Stimulated activated CD8-positive, alpha-beta memory T cell treated with anti-CD3 and anti-CD28 coated beads, Interleukin-7, amount 100 ng/mL, for 1 hour (primary cell): ENCODE results near the gene NELL1.

Source experiments
- DNase-seq, 2 donors: peaks; one replicate each; pipeline ENCODE4 v3.0.0-alpha.2; 2020; ENCODE audit warnings: low read depth in 2 of 2

The NELL1 gene

DNA sequence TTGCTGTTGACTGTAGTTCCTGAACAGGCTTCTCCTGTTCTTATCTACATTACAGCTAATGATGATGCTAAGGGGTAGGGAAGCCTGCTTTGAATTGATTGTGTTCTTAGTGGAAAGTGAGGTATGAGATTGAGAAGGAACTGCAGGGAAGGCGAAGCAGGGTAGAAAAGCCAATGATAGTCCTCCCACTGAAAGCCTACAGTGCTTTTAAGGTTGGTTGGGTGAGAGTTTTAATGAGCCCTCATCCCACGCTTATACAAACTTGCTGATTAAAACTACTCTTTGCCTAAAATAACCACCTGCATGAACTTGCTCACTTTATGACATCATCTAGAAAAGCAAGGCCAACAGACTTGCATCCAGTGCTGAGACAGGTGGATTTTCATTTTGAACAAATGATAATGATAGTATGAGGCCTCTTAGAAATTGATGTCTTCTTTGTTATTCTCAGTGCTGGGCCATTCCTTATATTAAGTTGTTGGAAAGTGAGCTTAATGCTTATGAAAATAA is 891.1 kb downstream of the NELL1 start:
- DNase-seq = no peak

DNA sequence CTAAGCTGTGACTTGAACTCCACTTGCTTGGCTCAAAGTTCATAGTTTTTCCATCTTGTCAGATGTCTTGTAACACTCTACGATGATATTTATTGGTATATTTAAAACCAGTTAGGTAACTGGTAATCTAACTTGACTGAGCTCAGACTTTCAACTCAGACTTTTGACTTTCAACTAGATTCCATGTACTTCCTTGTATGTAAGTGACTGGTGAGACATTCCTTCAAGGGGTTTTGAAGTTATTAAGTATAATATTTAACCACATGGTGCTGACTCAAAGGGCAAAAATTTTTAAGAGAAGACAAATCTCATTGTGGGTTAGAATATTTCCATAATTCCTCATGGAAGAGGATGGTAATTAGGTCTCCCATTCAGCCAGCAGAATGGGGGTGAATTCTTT is 892.2 kb downstream of the NELL1 start:
- DNase-seq = no peak

DNA sequence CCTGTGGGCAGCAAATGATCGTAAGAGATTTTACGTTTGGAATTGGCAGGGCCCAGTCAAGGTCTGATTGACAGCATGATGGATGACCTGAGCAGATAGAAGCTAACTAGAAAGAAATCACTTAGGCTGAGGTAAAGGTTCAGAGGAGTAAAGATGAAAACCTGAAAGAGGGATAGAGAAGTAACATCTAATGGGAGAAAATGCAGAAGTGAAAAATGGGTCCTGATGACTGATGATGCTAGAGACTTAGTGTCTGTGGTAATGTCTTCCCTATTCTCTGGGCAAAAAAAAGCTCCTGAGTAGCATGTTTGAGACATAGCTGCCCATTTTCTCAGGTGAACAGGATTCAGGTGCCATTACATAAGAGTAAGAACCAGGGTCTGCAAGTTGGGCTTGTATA is 894.7 kb downstream of the NELL1 start:
- DNase-seq = no peak

DNA sequence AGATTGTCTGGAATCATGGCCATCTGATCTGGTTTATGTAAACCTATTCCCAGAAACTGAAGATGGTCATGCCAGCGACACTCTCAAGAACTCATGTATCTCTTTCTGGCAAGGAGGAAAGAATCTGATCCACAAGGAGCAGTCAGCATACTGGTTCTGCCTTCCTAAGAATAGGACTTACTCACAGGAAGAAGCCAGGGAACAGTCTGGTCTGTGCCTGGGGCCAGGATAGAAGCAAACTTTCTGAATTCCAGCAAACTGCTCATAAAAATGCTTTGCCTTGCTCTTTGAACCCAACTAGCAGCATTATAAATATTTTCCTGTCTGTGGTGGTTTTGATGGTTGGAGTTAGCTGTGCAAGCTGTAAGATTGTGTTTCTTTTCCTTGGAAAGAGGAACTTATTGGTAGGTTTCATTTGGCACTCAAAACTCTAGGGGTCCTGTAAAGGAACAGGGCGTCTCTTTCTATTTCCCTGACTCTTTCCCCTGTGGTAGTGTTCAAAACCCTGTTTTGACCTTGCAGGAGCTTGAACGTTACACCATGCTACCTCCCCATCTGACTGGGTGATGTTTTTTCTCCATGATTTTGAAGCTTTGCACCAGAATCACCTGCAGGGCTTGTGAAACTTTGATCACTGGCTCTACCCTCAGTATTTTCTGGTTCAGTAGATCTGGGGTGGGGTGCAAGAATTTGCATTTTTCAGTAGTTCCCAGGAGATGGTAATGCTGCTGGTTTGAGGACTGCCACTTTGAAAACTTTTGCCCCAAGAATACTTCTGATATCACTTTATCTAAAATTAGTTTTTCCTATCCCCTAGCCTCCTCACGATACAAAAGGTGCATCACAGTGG is 895.7 kb downstream of the NELL1 start:
- no peak for DNase-seq

DNA sequence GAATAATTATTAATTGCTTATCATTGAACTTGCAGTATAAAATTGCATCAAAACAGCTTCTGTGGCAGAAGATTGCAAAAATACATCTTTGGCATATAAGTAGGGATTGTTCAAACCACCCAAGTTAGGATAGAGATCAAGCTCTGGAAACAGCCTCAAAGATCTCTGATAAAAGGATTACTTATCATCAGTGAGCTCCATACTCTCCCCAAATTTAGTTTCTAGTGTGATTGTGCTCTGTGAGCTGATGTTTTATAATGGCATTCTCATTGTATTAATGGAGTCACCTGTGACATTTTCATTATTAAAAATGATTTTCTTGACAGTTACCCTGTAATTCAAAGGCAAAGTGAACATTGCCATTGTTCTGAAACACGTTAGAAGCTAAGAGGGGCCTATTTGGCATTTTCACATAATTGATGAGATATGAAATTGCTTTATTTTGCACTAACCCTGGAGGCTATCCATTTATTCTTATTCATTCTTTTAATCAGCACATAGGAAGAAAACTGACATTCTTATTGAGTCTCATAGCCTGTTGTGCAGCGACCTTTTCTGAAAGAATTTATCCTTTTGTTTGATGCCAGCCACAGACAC is 897.2 kb downstream of the NELL1 start:
- no peak for DNase-seq

DNA sequence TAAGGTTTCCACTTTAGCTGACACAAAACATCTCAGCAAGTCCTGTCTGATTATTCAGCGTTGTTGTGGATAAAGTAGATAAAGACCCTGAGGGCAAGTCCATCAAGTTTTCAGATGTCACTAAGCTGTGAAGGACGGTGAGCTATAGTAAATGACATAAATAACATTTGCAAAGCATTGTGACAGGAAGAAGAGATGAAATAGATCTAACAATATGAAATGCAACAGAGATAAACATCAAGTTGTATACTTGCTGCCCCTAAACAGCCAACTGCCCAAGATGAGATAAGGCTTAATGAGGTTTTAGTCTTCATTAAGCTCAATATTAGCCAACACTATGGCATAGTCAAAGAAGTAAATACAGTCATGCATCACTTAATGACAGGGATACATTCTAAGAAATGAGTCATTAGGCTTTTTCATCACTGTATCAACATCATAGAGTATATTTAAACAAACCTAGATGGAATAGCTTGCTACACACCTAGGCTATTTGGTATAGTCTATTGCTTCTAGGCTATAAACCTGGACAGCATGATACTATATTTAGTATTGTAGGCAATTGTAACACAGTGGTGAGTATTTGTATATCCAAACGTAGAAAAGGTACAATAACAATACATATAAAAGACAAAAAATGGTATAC is 898.4 kb downstream of the NELL1 start:
- no peak for DNase-seq

DNA sequence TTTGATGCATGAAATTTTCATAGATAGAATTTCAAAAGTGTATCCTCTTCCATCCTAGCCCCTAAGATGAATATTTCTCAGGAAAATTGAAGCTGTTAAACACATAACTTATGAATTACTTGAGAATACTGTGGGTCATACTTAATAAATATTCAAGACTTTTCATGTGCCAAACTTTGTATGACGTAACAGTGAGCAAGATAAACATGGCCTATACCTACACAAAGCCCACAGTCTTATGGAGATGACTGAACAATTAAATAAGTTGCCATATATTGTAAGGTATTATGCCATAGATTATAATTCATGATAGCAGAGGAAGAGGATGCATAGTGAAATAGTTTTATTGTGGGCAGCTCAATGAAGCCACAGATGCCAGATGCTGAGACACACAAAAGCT is 902.8 kb downstream of the NELL1 start:
- DNase-seq = no peak

DNA sequence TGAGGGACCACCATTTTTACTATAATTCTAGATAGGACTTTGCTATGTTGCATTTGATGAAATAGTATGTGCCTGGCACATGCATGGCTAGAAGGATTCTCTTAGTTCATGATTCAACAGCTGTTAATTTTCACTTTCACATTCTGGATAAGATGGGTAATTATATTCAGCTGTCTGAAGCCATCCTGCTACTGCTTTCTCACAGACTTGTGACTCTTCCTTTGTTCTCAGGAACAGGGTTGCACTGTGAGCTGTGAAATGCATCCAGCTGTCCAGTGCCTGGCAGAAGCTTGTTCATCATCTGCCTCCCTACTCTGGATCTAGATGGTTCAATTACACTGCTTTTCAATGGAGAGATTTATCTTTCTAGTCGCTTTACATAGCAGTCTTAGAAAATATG is 913.4 kb downstream of the NELL1 start:
- DNase-seq = no peak

DNA sequence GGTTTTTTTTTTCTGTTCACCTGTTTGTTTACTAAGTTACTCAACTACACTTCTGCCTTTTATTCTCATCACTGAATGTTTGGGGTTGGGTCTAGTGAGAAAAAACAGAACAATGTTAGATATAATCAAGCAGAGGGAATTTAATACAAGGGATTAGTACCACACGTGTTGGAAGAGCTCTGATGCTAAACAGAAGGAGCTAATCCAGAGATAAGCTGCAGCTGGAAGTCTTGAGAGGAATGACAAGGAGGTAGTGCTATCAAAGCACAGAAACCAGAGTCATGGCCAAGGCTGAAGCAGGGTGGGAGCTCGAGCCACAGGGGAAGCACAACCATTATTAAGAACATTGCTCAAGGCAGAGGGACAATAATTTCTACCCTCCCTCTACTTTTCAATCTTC is 919.4 kb downstream of the NELL1 start:
- DNase-seq = no peak

DNA sequence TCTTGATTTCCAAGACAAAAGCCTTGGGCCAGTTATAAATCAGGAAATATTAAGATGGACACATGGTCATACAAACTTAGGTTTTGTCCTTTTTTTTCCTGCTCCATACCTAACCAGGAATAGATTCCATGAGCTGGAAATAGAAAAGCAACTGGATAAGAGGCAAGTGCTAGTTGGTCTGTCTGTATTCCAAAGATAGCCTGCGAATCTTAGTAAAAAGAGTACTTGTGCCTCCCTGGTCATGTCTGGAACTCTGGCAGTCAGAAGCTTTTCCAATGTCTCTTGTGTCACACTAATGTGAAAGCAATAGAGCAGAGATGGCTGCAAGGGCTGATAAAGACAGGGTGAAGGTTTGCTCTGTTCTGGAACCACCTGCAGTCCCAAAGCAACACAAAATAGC is 933.3 kb downstream of the NELL1 start:
- no peak for DNase-seq

DNA sequence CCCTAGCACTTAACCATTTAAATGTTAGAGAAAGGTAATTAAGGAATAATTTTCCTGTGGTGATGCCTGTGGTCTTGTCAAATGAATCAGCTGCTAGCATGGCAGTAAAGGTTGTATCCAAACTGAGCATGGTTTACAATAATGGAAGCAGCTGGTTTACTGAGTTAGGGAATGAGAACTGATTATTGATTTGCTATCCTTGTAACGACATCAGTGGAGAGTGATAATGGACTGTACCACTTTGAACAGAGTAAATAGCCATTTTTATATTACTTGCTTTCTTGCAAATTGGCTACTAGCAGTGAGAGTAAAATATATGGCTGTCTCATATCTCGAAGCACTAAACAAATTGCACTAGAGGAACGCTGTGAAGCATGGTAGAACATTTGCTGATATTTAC is 934.5 kb downstream of the NELL1 start:
- DNase-seq = no peak

DNA sequence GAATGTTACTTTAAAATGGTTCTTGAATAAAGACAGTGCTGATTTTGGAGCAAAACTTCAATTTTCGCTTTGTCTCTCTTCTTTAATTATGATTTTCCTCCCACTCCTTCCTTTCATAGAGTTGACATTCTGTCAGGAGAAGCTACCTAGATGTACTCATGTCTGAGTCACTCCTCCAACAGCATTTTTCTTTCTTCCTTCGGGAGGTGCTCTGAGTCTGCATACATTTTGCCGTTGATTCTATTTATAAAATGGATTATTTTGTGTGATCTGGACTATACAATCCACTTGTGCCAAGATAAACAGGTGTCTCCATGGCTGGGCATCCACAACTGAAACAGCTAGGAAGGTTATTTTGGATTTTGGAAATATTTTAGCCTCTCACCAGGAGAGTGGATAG is 935.2 kb downstream of the NELL1 start:
- no peak for DNase-seq

DNA sequence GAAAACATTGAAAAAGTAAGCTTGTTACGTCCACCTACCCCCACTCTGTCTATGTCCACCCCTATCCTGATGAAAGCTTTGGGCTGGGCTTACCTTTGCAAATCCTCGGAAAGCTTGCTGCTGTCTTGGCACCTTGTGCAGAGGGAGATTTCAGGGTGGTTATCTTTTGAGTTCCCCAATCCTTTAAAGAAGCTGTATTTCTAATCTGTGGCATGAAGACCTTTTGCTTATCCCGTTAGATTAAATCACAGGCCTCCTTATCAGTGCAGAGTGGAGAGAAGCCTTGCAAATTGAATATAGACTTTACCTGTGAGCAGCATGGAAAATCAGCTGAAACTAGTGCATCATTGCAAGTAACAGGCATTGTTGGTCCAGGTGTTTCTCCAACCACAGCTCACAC is 942.9 kb downstream of the NELL1 start:
- no peak for DNase-seq

DNA sequence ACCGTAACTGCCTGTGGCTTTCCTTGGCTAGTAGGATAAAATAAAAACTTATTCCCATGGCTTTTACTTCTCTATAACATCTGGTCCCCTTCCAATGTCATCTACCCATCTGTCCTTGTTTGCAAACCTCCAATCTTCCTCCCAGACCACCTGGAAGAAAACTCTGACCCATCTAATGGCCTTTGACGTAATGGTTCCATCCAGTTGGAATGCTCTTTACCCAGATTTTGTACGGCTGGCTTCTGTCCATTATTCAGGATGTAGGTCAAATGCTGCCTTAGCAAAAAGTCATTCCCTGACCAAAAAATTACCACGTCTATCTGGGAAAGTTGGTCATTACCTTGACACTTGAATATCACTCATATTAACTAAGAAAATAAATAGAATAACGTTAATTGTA is 945.6 kb downstream of the NELL1 start:
- DNase-seq = no peak

DNA sequence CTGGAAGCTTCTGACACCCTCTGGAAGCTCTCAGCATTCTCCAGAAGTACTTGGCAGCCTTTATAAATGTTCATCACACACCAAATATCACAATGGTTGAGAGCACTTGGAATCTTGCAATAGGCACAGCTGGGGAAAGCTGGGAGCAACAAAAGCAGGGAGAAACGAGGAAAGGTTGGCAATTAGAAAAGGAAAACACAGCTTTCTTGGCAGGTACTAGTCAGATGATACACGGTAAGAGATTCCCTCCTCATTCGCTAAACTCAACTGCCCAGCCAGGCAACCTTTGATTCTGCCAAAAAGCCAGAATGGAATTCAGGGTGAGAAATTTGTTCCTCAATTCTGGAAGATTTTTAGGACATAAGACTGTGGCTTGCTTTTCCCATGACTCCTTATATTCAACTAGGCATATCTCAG is 946.6 kb downstream of the NELL1 start:
- no peak for DNase-seq

DNA sequence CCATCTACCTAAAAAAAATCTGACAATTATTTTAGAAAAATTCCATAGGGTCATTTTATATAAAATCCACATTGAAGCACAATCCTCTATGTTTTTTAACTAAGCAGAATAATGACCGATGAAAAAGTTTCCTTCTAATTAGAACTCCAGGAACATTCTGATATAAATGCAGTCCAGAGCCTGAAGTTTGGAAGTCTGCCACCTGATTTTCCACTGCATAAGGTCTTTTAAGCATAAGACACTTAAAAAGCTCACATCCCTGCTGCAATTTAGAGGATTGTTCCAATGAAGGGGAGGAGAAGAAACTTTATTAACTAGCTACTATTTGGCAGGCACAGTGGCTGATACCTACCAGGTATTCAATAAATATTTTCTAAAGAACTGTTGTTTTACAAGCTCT is 953.2 kb downstream of the NELL1 start:
- no peak for DNase-seq

DNA sequence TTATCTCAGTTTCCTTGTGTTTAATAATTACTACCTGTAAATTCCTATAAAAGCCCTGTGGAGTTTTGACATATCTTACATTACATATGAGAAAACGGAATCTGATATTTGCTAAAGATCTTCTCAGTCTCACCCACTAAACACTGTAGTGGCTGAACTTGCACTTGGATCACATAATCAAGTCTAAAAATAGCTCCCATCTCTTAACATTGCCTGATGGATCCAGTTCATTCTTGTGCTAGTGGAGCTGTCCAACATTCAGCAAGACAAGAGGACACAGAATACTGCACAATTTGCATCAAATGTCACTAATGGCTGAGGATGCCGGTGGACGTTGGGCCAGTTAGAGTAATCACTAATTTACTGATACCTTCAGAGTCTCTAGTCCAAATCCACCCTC is 953.6 kb downstream of the NELL1 start:
- no peak for DNase-seq
